NCI-H2029 (cell line): Measurements from ENCODE around the gene LATS2.
"Not testable (repeated sequence)": the region's sequence is repeated elsewhere in the genome, so short reads cannot be mapped to it uniquely, and the experiment has no call there.

Source experiments
- DNase-seq: peaks from one replicate; lab custom pipeline; 2025; lab: John Stamatoyannopoulos, UW

The LATS2 gene

DNA sequence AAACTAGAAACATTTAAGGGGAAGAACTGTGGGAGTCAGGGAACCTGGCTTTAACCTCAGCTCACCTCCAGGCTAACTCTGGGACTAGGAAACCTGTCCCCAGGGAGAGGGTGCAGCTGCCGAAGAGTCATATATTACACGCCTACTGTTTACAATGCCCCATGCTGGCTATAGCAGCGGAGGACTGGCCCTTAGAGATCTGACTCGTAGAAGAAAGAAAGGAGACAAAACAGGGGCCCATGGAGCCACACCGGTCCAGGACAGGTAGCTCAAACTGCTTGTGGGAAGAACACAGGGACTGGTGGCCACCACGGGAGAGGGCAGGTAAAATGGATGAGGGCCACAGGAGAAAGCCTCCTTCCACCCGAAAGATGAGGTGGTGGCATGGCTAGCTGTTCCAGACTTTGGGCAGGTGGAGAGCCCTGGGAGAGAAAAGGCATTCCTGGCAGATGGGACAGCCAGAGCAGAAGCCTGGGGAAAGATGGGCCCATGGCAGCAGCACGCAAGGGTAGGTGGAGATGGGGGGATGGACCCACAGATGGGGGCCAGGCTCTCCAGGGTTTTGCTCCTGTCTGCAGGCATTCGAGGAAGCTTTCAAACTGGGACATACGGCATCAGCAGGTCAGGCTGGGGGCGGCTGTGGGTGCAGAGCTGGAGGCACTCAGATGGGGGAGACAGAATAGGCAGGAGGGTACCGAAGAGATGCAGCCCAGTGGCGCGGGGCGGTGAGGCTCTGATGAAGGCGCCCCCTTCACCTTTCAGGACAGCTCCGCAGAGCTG lies 69.5 kb downstream of the LATS2 start:
- no peak for DNase-seq

DNA sequence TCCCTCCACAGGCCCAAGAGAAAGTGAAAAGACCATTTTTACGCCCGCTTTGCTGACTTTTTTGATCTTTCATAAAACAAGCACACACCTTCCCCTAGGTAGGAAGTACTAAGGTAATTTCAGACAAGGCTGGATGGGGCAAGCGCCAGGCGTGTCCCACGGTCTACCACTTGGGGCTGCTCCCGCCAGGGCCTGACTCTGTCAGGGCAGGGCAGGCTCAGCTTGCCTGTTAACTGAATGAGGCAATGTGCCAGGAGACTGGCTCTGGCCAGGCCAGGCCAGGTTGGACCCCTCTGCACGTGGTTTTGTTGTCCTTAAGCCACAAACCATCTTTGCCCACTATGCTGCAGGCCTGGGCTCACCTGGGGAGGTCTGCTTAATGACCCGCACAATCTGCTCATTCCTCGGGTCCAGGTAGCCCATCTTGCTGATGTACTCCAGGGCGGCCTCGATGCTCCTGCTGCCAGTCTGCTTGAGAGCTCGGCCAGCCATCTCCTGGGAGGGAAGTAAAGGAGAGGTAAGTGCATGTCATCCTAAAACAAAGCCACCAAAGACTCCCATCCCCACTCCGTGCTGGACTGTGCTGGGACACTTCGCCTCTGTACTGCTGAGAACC lies 70.4 kb downstream of the LATS2 start:
- no peak for DNase-seq

DNA sequence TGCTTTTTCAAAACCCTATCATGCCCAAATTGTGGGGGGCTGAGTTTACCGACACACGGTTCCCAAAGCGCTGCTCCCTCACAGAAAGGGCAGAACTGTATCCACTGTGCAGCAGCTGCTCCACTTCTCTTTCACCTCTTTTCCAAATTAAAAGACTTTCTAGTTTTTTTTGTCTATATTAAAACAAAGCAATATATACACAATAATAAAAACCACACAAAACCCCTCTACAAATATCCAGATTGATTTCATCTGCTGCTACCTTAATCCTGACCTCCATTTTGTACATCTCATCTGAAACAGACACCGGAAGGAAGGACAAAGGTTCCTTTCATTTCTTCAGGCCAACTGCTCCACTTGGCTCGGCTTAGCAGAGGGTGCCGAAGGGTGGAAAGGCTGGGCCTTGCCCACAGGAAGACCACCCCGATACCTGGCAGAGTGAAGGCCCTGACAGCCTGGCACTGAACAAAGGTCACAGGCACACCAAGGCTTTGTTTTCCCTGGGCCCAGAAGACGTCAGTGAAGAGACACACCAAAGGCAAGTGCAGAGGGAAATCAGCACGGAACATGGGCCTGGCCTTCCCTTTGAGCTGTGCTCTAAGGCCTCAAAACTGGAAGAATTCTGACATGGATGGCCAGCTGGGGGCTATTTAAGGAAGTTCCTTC lies 71.6 kb downstream of the LATS2 start:
- no peak for DNase-seq

DNA sequence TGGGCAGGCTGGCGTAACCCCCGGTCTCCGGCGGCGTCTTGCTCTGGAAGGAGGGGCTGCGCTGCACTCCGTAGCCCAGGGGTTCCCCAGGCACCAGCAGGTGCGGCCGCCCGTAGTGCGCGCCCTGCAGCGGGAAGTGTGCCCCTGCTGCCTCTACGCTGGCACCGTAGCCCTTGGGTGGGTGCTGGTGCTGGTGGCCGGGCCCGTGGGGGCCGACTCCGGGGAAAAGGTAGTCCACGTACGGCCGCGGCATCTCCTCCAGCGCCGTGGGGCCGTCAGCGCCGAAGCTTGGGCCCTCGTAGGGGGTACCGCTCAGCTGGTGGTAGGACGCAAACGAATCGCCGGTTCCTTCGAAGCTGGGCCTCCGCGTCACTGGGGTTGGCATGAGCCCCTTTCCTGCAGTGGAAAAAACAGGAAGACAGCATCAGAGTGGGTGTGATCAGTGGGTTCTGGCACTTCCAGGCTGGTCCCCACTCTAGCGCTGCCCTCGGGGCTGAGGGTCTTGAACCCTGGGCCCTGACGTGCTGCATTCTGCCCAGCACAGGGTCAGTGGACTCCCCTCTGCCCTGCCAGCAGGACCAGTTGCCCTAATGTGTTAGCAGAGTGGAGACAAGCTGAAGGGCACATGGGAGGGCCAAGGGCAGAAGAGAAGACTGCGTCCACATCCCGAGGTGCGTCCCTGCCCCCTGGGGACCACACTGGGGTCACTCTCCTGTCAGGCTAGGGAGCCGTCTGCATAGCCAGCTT lies 72.3 kb downstream of the LATS2 start:
- DNase-seq: no peak

DNA sequence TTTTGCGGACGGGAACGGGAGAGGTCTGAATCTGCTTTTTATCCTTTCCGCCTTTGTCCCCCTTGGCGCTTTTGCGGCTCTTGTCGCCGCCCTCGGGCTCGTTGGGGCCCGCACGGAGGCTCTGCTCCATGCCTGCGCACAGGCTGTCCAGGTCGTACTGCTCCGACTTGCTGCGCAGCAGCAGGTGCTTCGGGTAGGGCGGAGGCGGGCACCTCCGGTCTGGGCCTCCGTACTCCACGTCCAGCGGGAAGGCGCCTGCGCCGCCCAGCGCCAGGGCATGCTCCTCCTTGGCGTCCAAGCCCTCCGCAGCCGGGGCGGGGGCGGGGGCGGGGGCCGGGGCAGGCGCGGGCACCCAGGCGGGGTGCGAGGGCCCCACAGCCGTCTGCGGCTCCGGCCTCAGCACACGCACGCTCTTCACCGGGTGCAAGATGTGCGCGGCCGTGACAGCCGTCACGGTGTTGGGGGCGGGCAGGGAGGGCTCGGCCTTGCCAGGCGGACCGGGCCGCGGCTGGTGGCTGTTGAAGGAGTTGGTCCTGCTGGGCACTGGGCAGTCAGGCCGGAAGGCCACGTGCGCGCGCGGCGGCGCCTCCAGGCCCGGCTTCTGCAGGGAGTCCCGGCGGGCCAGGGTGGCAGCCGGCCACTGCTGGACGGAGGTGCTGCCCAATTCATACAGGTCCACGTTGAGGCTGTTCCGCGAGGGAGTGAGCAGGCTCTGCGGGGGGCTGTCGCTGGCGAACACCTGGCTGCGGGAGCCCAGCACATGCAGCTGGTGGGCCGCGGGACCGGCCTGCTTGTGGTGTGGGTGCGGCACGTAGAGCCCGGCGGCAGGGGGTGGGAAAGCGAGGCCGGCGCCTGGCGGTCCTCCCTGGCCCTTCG lies 73.1 kb downstream of the LATS2 start:
- no peak for DNase-seq

DNA sequence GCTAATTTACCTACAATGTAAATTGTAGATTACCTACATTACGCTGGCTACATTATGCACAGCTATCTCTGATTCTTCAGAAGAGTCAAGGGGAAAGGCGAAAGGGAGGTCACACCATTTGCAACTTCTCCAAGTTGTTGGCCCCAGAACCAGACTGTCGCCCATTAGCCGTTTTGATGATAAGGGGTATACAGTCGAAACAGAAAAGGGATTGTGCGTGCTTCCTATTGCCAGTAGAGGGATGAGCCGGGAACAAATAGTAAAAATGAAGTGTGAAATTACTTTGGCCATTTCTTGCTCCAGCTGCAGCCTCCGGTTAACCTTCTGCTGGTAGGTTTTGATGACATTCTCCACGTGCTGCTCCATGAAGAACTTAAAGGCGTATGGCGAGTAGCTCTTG lies 73.8 kb downstream of the LATS2 start:
- DNase-seq: no peak

DNA sequence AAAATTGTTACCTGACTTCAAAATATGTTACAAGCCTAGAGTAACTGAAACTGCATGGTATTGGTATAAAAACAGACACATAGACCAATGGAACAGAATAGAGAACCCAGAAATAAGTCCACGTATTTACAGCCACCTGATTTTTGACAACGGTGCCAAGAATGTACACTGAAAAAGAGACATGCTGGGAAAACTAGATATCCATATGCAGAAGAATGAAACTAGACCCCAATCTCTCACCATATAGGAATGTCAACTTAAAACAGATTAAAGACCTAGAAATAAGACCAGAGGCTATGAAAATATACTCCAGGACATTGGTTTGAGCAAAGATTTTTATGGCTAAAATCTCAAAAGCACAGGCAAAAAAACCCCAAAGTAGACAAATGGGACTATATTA lies 76.5 kb downstream of the LATS2 start:
- no peak for DNase-seq

DNA sequence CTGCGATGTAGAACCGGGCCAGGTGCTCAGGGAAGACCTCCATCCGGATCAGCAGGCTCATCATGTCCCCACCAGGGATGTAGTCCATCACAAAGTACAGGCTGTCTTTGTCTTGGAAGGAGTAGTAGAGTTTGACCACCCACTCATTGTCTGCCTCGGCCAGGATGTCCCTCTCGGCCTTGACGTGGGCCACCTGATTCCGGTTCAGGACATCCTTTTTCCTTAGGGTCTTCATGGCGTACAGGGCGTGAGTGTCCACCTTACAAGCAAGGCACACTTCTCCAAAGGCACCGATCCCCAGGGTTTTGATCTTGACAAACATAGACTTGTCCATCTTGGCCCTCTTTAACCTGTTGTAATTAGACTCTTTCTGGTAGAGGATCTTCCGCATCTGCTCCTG lies 78.0 kb downstream of the LATS2 start:
- DNase-seq: no peak

DNA sequence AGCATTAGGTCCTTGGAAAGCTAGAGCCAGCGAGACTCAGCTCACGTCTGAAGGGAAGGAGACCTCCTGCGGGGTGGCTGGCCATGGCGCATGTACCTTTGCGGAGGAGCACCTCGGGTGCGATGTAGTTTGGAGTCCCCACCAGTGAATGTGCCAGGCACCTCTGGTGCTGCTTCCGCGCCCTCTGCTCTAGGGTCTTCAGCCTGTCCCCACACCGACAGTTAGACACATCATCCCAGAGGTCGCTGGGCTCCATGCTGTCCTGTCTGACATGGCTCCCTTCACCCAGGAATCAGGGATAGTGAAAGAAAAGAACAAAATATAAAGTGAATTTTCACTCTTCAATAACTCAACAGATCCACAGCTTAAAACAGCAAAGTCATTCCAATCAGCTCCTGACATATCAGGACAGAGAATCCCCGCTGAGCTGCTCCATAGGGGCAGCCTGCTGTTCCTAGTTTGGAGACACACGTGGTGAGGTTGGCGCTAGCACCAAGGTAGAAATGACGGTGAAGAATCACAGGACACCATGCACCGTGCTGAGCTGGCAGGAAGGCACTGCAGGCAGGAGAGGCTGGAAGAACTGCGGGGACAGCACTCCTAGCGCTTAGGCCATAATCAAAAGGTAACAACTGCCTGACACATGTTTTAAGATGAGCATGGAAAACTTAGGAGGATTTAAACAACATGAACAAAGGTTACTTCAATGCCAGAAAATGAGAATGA lies 79.9 kb downstream of the LATS2 start:
- no peak for DNase-seq

DNA sequence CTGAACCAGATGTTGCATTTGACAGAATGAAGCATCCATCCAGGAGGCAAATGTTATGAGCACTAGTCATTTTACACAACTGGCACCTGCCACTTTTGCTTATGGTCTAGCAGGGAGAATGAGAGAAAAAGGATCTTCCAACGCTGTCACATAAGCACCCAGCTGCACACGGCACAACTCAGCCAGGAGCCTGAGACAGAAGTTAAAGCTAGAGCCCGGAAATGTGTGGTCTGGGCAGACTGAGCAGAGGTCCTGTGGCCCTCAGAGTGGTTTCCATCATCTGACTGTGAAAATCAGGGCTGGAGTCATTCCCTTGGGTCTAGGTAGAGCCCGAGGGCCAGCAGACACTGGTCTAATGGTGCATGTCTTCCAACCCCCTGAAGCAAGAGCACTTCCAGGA lies 80.5 kb downstream of the LATS2 start:
- no peak for DNase-seq

DNA sequence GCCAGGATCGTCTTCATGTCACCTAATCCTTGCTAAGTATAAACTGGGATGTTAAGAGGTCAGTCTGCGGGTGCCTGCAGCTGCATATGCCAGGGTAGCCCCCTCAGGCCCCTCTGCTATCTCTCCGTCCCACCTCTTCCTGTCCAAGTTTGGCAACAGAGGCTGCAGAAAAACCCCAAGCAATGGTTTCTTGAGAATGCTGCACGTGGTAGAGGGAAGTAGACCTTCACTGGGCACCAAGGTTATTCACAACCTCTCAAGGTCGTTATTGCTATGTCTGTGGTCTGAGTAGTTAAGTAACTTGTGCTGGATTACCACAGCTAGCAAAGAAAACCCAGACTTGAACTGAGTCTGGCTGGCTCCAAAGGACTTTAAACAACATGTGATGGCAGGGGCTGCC lies 81.0 kb downstream of the LATS2 start:
- DNase-seq: no peak

DNA sequence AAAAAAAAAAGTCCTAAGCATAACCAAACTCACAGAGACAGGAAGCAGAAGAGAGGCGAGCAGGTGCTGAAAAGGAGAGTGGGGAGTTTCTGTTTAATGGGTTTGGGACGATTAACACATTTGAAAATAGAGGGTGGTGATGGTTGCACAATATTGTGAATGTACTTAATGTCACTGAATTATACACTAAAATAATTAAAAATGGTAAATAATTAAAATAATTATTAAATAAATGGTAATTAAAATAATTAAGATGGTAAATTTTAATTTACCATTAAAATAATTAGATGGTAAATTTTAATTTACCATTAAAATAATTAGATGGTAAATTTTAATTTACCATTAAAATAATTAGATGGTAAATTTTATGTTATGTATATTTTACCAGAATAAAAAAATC lies 84.0 kb downstream of the LATS2 start:
- DNase-seq: no peak

DNA sequence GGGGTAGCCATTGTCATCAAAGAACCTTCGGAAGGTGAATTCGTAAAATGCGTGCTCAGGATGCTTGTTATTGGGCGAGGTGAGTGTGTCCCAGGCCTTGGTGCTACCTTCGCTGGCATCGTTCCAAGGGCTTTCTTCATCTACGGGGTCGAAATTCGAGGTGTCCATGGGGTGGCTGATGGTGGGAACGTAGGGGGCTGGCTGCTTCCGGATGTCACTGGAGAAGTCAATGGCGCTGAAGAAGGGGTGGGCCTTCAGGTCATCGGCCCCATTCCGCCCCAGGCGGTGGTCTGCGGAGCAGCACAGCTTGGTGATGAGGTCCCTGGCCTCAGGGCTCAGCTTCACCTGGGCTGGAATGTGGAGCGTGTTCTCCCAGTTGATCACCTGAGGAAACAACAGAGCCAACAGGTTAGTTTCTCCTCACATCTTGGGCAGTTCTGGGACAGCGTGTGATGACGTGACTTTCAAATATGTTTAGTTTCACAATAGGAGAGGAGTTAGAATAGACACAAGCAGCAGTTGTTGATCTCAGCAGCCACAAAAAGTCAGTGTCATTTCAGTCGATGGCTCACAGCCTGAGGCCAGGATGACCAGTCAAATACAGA lies 86.3 kb downstream of the LATS2 start:
- no peak for DNase-seq

DNA sequence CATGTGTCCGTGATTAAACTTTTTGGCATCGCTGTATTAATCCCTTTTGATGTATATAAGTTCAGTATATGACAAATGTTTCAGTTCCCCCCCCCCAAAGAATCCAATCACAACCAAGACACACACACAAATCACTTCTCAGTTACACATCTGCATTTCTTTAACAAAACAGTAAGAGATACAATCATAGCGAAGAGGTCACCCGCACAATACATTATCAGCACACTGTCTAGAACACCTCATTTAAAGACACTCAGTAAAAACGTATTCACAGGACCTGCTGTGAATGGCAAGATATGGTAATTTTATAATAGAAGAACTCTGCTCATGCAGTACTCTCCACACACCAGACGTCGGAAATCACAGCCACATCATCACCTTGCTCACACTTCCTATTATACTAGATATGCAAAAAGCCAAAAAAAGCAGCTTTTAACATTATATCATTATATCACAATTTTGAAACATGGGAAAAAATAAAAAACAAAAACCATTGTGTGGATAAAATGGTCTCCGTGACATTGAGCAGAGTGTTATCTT lies 87.4 kb downstream of the LATS2 start:
- no peak for DNase-seq

DNA sequence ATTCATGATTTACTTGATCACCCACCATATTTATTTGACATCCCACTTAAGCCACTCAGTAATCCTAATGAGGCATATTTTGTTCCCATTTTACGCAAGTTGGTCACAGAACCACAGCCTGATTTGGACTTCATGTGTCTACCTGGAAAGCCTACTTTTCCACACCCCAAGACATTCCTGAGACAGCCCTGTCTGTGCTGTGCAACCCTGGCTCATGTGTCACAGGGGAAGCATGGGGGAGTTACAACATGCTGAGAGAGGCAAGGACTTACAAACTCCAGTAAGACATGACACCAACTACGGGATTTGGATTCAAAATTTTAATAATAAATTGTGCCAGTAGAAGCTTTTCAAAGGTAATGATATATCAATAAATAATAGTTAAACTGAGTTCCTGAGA lies 88.7 kb downstream of the LATS2 start:
- no peak for DNase-seq

DNA sequence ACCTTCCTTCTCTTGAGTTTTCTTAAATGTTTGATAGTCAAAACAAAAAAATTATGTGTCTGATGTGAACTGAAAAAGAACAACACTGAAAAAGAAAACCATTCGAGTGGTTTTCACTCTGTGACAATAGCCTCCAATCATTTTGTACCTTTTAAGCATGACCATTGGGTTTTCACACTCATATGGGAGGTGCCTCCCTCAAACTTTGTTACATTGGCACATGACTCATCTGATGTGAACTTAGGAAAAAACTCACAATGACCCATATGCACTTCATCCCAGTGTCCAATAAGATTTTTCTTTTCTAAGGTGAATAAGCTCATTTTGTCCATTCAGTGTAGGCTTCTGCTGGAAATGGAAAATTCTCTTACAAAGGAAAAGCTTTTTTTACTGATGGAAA lies 92.2 kb downstream of the LATS2 start:
- DNase-seq: no peak

DNA sequence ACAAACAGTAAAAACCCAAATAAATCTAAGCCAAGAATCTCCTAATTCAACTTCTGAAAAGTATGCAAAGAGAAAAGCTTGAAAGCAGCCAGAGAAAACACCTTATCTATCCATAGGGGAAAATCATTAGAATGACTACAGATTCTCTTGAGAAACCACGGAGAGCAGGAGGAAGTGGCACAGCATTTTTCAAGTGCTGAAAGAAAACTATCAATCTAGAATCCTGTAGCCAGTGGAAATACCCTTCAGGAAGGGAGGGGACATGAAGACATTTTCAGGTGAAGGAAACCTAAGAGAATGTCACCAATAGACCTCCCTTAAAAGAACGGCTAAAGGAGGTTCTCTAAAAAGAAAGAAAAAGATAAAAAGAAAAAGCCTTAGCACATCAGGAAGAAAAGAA lies 92.6 kb downstream of the LATS2 start:
- DNase-seq: no peak

DNA sequence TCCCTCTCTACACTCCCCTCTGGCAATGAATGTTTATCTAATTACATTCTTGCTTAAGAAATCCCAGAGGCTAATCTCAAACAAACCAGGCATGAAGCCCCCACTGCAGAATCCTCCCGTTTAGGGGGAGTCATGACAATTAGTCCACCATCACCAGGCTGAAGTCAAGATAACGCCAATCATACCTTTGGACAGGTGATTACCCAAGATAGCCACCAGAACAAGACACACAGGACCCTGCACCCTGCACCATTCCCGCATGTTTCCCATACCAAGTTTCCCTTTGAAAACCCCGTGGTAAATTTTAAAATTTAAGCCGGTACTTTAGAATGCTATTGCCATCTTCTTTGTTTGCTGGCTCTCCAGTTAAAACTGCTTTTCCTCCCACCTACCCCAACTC lies 94.0 kb downstream of the LATS2 start:
- no peak for DNase-seq

DNA sequence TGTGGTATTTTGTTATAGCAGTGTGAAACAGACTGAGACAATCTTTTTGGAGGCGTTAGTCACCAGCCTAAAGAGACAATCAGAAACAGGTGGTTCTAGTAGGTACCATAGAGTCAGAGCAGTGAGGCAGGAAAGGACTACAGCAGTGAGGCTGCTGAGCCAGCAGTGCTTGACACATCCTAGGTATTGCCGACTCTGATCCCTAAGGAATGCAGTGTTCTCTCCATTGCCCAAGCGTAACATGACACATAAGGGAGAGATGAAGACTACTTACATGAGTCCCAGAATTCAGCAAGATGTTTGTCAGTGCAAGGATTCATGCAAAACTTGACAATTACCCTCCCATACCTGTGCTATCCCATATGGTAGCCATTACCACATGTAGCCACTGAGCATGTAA lies 96.5 kb downstream of the LATS2 start:
- no peak for DNase-seq

DNA sequence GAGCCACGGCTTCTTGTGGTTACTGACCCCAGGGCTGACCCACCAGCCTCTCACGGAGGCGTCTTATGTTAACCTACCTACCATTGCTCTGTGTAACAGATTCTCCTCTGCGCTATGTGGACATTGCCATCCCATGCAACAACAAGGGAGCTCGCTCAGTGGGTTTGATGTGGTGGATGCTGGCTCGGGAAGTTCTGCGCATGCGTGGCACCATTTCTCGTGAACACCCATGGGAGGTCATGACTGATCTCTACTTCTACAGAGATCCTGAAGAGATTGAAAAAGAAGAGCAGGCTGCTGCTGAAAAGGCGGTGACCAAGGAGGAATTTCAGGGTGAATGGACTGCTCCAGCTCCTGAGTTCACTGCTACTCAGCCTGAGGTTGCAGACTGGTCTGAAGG lies 99.7 kb downstream of the LATS2 start:
- DNase-seq: not testable (repeated sequence)
